GM21381 (cell line): ENCODE measurements around the gene RUNX1.

Source experiments
- ATAC-seq: cut with Tn5 transposase; IDR thresholded peaks from one replicate; pipeline ENCODE4 v1.9.1; 2021; ENCODE audit warnings: mild to moderate bottlenecking, moderate library complexity; ENCODE audit not compliant: unreplicated experiment

RUNX1 gene

GRCh38 chr21:34927992-34928391 is 121.1 kb downstream of the RUNX1 start:
- ATAC-seq = no peak

DNA sequence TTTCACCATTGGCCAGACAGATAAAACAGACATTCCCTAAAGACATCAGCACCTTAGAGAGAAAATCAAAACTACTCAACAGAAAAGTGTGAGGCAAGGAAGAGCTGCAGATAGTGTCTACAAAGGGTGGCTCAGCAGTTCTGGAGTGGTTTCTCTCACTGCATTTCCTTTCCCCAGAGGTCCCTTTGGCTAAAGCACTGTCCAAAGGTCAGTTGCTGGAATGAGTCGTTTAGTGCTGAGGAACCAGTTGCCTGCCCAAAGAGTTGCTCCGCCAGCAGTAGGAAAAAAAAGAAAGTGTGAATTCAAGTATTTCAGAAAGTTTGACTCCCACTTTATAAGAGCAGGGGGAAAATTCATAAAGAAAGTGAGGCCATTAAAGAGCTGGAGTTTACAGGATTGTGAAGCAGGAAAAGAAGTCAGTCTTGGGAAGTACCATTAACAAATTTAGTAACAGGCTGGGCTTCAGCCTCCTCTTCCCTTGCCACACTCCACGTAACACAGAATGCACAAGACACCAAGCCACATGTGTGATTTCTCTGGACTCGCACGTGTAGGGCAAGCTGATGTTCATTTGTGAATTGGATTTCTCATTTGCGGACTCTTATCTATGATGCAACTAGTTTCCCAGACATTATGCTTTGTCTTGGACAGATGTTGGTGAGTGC is 122.2 kb downstream of the RUNX1 start:
- no peak for ATAC-seq

DNA sequence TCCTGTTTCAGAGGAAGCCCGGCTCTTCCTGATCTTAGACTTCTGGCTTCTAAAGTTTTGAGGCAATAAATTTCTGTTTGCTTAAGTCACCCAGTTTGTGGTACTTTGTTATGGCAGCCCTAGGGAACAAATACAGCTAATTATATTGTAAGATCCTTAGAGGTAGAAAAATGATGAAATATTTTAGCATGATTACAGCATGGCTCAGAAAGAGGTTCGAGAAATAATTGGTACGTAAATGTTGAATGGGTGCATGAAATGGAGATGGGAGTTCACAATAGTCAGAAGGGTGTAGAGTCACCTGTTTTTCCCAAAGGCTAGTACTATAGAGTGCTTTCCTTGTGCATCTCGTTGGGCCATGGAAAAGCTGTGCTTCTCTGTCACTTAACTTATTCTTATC is 123.5 kb downstream of the RUNX1 start:
- ATAC-seq = no peak

DNA sequence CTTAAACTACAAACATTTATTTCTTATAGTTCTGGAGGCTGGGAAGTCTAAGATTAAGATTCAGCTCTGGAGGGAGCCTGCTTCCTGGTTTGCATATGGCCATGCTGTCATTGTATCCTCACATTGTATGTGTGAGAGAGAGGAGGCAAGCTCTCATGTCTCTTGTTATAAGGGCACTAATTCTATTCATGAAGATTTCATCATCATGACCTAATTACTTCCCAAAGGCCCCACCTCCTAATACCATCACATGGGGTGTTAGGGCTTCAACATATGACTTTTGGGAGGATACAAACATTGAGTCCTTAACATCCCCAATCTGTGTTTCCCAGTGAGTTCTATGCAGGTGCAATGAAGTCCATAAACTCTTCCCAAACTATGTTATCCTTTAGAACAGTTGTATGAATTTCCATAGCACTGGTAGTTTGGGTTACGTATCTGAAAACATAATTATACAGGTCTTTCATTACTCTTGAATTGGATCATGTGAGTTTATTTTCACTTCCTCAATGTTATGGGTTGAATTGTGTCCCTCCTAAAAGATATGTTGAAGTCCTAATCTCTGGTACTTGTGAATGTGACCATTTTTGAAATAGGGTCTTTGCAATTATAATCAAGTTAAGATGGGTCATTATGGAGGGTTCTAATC is 124.2 kb downstream of the RUNX1 start:
- no peak for ATAC-seq

DNA sequence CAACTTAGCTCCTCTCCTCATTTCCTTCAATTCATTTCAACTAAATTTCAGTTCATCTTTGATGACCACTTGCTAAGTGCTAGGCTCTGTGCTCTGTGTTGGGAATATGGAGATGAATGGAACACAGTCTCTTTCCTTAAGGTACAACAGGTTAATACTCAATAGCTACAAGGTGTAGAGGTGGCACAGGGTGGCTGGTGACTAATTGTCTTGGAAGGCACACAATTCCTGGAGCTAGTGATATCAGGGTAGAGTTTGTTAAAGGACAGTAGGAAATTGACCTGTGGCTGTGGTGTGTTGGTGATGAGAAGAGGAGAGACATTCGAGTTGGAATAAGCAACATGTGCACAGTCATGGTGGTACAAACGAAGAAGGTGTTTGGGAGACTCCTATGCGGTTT is 124.9 kb downstream of the RUNX1 start:
- no peak for ATAC-seq

GRCh38 chr21:34923626-34924025 is 125.5 kb downstream of the RUNX1 start:
- ATAC-seq = no peak

DNA sequence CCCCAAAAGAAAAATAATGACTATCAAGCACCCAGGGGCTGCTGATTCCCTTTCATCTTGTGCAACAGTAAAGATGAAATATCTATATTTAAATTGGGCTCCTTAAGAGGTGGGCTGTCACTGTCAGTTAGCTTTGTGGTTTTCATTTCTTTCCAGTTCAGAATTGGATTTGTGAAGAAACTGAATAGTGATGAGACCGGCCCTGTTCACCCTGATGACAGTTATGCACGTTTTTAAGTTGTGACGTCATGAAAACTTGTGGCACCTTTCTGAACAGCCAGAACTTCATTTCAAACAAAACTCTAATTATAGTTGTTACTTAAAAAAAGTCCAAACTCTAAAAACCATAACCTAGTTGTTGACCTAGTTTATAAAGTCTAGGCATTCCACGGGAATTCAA is 125.9 kb downstream of the RUNX1 start:
- no peak for ATAC-seq

- no peak for ATAC-seq
Measured at GRCh38 chr21:34922479-34922878, 126.6 kb downstream of the RUNX1 start.

DNA sequence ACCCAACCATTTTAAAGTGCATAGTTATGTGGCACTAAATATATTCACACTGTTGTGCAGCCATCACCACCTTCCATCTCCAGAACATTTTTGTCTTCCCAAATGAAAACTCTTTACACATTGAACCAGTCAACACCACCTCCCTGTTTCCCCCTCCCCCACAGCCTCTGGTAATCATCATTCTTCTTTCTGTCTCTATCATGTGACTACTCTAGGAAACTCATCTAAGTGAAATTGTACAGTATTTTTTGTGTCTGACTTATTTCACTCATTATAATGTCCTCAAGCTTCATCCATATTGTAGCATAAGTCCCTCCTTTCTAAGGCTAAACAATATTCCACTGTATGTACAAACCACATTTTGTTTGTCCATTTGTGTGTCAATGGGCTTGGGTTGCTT is 128.0 kb downstream of the RUNX1 start:
- ATAC-seq = no peak

GRCh38 chr21:34919406-34919805 is 129.7 kb downstream of the RUNX1 start:
- no peak for ATAC-seq

DNA sequence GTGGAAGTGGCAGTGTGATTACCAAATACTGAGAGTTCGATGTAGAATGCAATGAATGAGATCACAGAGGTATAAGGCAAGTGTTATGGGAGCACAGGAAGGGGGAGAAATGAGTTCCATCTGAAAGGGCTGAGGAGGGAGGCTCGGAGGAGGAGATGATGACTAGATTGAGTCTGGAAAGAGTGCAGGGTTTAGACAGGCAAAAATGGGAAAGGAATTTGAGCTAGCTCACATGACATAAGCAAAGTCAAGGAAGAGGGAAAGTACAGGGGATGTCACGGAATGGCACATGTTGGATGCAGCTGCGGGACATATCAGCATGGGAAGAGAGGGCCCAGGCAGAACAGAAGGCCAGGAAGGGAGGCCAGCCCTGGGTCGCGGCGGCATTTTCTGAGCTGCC is 132.7 kb downstream of the RUNX1 start:
- no peak for ATAC-seq

GRCh38 chr21:34915364-34915841 is 133.7 kb downstream of the RUNX1 start:
- no peak for ATAC-seq

DNA sequence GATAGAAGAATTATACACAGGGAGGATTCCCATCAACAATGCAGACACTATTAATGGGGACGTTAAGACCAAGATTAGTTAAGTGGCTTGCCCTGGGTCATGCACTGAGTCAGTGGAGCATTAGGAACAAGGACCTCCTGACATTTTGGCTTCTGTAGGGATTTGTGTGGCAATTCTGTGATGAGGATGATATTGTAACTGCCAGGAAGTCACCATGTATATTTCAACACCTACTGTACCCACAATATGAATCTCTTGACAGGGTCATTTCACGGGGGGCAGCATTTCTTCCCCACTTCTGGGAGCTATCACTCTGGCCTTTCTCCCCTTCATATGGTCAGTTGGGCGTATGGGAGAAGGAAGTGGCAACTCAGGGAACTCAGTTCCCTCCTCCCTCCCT is 134.9 kb downstream of the RUNX1 start:
- no peak for ATAC-seq

- no peak for ATAC-seq
Measured at GRCh38 chr21:34913811-34914210, 135.3 kb downstream of the RUNX1 start.

- no peak for ATAC-seq
Measured at GRCh38 chr21:34912022-34912945, 136.8 kb downstream of the RUNX1 start.

DNA sequence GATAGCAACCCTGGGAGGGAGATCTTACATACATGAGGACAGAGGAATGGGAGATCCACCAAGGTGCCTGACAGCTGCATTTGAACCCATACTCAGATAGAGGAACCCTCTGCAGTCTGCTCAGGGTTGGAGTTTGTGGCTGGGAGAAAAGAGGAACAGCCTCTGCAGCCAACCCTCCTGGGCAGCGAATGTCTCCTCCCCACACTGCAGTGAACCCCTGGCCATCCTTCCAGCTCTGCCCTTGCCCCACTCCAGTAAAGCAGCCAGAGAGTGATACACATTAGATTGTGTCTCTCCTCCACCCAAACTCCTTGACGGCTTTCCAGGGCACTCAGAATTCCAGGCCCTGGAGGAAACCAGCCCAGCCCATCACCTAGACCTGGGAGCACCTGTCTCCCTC is 137.7 kb downstream of the RUNX1 start:
- ATAC-seq = no peak

- ATAC-seq = no peak
Measured at GRCh38 chr21:34910396-34910795, 138.7 kb downstream of the RUNX1 start.

DNA sequence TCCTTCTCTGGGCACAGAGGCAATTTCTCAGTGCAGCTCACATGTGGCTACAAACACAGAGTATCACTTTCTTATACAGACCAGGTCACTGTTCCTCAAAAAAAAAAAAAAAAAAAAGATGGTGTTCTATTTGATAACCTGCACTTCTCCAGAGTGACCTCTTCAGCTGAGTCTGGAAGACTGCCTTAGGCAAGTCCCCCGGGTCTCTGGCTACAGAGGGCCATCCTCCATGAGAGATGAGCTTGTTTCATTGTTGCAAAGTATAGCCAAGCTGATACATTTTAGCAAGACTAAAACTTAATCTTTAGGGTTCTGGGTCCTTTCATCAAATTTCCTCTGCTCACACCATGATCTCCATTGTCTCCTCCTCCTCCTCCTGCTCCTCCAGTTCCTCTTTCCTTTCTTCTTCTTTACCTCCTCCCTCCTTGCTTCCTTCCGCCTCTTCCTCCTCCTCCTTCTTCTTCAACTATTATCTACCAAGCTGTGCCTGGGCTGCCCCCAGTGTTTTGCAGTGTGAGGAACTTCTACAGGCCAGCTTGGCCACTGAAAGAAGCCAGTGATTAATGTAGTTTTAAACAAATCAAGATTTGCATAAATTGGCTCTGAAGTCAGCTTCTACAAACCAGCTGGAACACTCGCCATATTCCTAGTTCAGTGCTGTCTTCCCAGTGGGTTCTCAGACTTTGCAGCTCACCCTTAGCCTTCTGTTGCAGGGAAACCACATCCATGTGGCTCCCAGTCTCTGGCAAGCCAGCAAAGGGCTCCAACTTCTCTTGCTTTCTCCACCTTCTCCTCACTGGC is 139.4 kb downstream of the RUNX1 start:
- ATAC-seq = no peak

DNA sequence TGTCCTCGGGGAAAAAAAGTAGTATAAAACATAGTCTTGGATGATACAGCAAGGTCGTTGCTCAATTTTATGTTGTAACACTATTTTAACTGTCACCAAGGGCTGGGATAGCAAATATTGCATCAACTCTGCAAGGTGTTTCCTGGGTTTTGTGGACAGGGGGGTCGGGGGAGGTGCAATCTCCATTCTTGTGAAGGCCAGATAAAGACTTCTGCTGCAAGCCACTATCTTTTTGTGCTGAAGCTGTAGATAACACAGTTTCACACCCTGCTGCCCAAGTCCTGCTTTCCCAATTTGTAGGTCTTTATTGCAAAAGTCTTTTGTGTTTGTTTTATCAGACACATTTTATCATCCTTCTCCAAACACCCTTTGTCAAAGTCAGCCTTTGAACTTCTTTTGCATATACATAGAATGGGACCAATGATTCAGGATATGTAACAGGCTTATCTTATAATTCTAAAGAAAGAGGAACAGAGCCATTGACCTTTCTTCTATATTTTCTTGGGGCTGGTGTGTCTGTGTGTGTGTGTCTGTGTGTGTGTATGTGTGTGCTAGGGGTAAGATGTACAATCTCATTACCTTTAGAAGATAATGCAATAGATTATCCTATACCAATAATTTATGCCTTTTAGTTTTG is 140.6 kb downstream of the RUNX1 start:
- no peak for ATAC-seq
